Endodermal cell (in vitro differentiated cells): ENCODE measurements around the gene FOXE3. TPM values are rescaled to one million over a fixed set of nuclear protein-coding genes. Genes with fewer than 3 reads are reported as not detected.
"Not testable (repeated sequence)": the region's sequence is repeated elsewhere in the genome, so short reads cannot be mapped to it uniquely, and the experiment has no call there.

Source experiments
- DNase-seq: peaks from one replicate; pipeline ENCODE4 v3.0.0-alpha.2; 2017
- H3K27ac ChIP-seq: 2 replicates; pipeline ENCODE4 v1.5.1; 2013; ENCODE audit warnings: mild to moderate bottlenecking, low read depth, low read length, moderate library complexity
- H3K27me3 ChIP-seq: 2 replicates; pipeline ENCODE4 v1.6.1; 2013; ENCODE audit warnings: mild to moderate bottlenecking, low read length, moderate library complexity; ENCODE audit not compliant: insufficient read depth, control insufficient read depth, poor library complexity, severe bottlenecking
- H3K36me3 ChIP-seq: 2 replicates; pipeline ENCODE4 v1.7.0; 2013; ENCODE audit warnings: mild to moderate bottlenecking, low read length, moderate library complexity; ENCODE audit not compliant: control insufficient read depth, insufficient read depth
- H3K4me1 ChIP-seq: one replicate; pipeline ENCODE4 v1.7.0; 2013; ENCODE audit warnings: low read length; ENCODE audit not compliant: control insufficient read depth, insufficient read depth
- H3K4me3 ChIP-seq: 2 replicates; pipeline ENCODE4 v1.5.1; 2013; ENCODE audit warnings: mild to moderate bottlenecking, low read length, moderate library complexity
- H3K9ac ChIP-seq: 2 replicates; pipeline ENCODE4 v1.6.1; 2013; ENCODE audit warnings: mild to moderate bottlenecking, low read length, moderate library complexity; ENCODE audit not compliant: poor library complexity, severe bottlenecking; ENCODE audit errors: extremely low read depth
- H3K9me3 ChIP-seq: 2 replicates; pipeline ENCODE4 v1.6.1; 2013; ENCODE audit warnings: mild to moderate bottlenecking, low read length, moderate library complexity; ENCODE audit not compliant: control insufficient read depth
- H3K27ac Mint-ChIP-seq: 2 replicates; pipeline ENCODE4 v1.8.0; 2020; ENCODE audit warnings: mixed read lengths
- H3K27me3 Mint-ChIP-seq: 2 replicates; pipeline ENCODE4 v1.8.0; 2021; ENCODE audit warnings: mild to moderate bottlenecking, mixed read lengths; ENCODE audit not compliant: insufficient read depth
- H3K36me3 Mint-ChIP-seq: 2 replicates; pipeline ENCODE4 v1.8.0; 2020; ENCODE audit warnings: low read depth, mixed read lengths
- H3K4me1 Mint-ChIP-seq: 2 replicates; pipeline ENCODE4 v1.8.0; 2020; ENCODE audit warnings: mixed read lengths
- H3K4me3 Mint-ChIP-seq: 2 replicates; pipeline ENCODE4 v1.8.0; 2020; ENCODE audit warnings: mild to moderate bottlenecking, moderate library complexity, mixed read lengths
- H3K9me3 Mint-ChIP-seq: 2 replicates; pipeline ENCODE4 v1.8.0; 2020; ENCODE audit warnings: mild to moderate bottlenecking, mixed read lengths
- CTCF ChIP-seq: fragments of 200-600 bp; sonication (generic); conservative IDR thresholded peaks from 2 replicates; pipeline ENCODE4 v1.5.0; 2021; ENCODE audit warnings: antibody characterized with exemption, mild to moderate bottlenecking
- WGBS, 2 experiments: methylation state at CpG; one replicate each; pipeline versions ENCODE4 v1.1.5 to v1.1.7; 2013; ENCODE audit warnings: missing lambda C conversion rate in 2 of 2, mixed read lengths in 1 of 2; ENCODE audit not compliant: insufficient coverage in 1 of 2, insufficient read length in 1 of 2; 5-methylcytosine and 5-hydroxymethylcytosine counted together
- total RNA-seq, 2 donors: library from RNA; stranded (reverse); fragmentation: NEBNext Ultra II Directional in 1 of 2; extraction: Animal tissue kit (Norgen Biotek cat#: 25700) in 1 of 2; gene quantifications; 2 replicates in 1 of 2; 3 replicates in 1 of 2; pipeline ENCODE4 v1.2.1, GENCODE V29; 2021

The FOXE3 gene
- total RNA-seq, 2 donors from 2014 or later: not detected

DNA sequence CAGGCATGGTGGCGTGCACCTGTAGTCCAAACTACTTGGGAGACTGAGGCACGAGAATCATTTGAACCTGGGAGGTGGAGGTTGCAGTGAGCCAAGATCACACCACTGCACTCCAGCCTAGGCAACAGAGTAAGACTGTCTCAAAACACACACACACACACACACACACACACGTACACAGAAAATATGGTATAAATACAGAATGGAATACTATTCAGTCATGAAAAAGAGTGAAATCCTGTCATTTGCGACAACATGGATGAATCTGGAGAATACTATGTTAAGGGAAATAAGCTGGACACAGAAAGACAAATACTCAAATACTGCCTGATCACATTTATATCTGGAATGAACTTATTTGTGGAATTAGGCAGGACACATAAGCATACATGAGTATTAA is 40.2 kb downstream of the FOXE3 start:
- Histone ChIP-seq H3K4me1 (no peaks in the 10 kb centered on the region), H3K9ac (no peak overlapping the region), H3K9me3 (no peaks in the 10 kb centered on the region), H3K4me3 (no peak overlapping the region), H3K27me3 (peaks cover 42% of the 10 kb centered on the region), H3K36me3 (no peaks in the 10 kb centered on the region), H3K27ac (no peak overlapping the region)
- WGBS, 2 experiments: 95% methylated on average over 3 of the region's 4 CpGs; no CpG with 5 or more reads in 1 of the 2 experiments
- no peak for TF ChIP-seq CTCF
- Mint-ChIP-seq H3K27me3 (peaks cover 53% of the 10 kb centered on the region), H3K9me3 (no peaks in the 10 kb centered on the region), H3K4me1 (peaks cover 9% of the 10 kb centered on the region), H3K36me3 (no peaks in the 10 kb centered on the region), H3K27ac (no peak overlapping the region), H3K4me3 (no peak overlapping the region)
- DNase-seq: no peak

DNA sequence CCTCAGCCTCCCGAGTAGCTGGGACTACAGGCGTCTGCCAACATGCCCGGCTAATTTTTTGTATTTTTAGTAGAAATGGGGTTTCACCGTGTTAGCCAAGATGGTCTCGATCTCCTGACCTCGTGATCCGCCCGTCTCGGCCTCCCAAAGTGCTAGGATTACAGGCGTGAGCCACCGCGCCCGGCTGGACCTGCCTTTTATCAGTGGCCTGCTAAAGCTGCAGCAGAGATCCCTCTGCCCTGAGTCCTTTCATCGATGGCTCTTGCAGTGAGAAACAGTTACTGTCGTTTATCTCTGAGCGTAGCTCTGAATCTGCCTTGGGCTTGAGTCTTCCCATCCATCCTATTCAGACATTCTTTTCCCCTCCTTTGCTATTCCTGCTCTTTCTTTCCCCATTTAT is 41.5 kb downstream of the FOXE3 start:
- H3K4me1 ChIP-seq, DNase-seq, H3K27ac ChIP-seq, H3K4me3 ChIP-seq, H3K36me3 ChIP-seq, H3K36me3 Mint-ChIP-seq, H3K4me1 Mint-ChIP-seq, H3K9ac ChIP-seq, H3K9me3 ChIP-seq, H3K27ac Mint-ChIP-seq, H3K9me3 Mint-ChIP-seq, H3K4me3 Mint-ChIP-seq: not testable (repeated sequence)
- peaks cover 66% of the 10 kb centered on the region for H3K27me3 Mint-ChIP-seq
- 92 to 95% methylated on average over 5 to 14 of the region's 16 CpGs for WGBS, 2 experiments
- peaks cover 42% of the 10 kb centered on the region for H3K27me3 ChIP-seq

- WGBS, 2 experiments: 53 to 62% methylated on average over 5 to 11 of the region's 11 CpGs
- H3K9me3 ChIP-seq: no peaks in the 10 kb centered on the region
- Mint-ChIP-seq H3K4me1 (peaks cover 9% of the 10 kb centered on the region), H3K4me3 (no peak overlapping the region), H3K9me3 (no peaks in the 10 kb centered on the region), H3K27me3 (peaks cover 76% of the 10 kb centered on the region), H3K27ac (no peak overlapping the region), H3K36me3 (no peaks in the 10 kb centered on the region)
- H3K36me3 ChIP-seq: no peaks in the 10 kb centered on the region
- no peak for DNase-seq
- no peak for TF ChIP-seq CTCF
- H3K4me1 ChIP-seq: no peaks in the 10 kb centered on the region
- H3K27ac ChIP-seq: no peak overlapping the region
- H3K27me3 ChIP-seq: peaks cover 41% of the 10 kb centered on the region
- no peak overlapping the region for H3K9ac ChIP-seq
- no peak overlapping the region for H3K4me3 ChIP-seq
These were observed 43.2 kb downstream of the FOXE3 start for GRCh38 chr1:47459253-47459788.

DNA sequence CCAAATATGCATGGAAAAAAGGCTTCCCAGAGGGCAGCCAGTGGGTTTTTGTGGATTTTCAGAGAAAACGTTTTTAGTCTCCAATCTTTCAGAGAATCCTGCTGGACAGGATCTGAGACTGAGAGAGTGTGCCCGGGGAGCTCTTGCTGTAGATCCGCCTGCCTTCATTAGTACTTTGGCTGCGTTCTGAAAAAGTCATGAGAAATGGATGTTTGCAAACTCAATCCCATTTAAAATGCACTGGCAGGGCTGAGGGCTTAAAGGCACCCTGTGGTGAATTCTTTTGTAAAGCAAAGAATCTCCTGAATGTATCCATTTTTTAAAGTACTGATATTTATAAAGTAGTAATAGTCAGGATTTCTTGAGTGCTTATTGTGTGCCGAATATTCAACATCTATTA is 44.0 kb downstream of the FOXE3 start:
- TF ChIP-seq CTCF: no peak
- WGBS, 2 experiments: 10 to 24% methylated on average over 4 of the region's 5 CpGs
- no peaks in the 10 kb centered on the region for H3K36me3 Mint-ChIP-seq
- H3K27me3 Mint-ChIP-seq: peaks cover 72% of the 10 kb centered on the region
- peaks cover 41% of the 10 kb centered on the region for H3K27me3 ChIP-seq
- no peak overlapping the region for H3K4me3 Mint-ChIP-seq
- H3K27ac Mint-ChIP-seq: no peak overlapping the region
- no peaks in the 10 kb centered on the region for H3K9me3 ChIP-seq
- H3K4me1 Mint-ChIP-seq: peaks cover 9% of the 10 kb centered on the region
- H3K4me3 ChIP-seq: no peak overlapping the region
- no peaks in the 10 kb centered on the region for H3K36me3 ChIP-seq
- DNase-seq: no peak
- no peak overlapping the region for H3K27ac ChIP-seq
- H3K9me3 Mint-ChIP-seq: no peaks in the 10 kb centered on the region
- H3K4me1 ChIP-seq: no peaks in the 10 kb centered on the region
- no peak overlapping the region for H3K9ac ChIP-seq
